WTC11 (cell line): ENCODE results near the gene WDR90. TPM values are rescaled to one million over a fixed set of nuclear protein-coding genes. Genes with fewer than 3 reads are reported as not detected.

Experiments
- ATAC-seq: fragments of 200-7000 bp; cut with Tn5 transposase; 2 replicates; pipeline ENCODE4 v1.10.0; 2021; ENCODE audit warnings: mild to moderate bottlenecking, moderate library complexity
- CTCF ChIA-PET: fragments of 300-600 bp; sonication (Branson Sonifier 250); formaldehyde crosslinking; loops from one replicate; lab custom pipeline; 2021; ENCODE audit warnings: antibody characterized with exemption; lab: Charles Lee
- POLR2A ChIA-PET: fragments of 350-600 bp; sonication (Branson Sonifier 250); formaldehyde crosslinking; loops from one replicate; lab custom pipeline; 2021; ENCODE audit warnings: antibody characterized with exemption; lab: Charles Lee
- DNase-seq: peaks from one replicate; pipeline ENCODE4 v3.0.0; 2021; ENCODE audit warnings: low spot score
- H3K27ac Mint-ChIP-seq: 2 replicates; pipeline ENCODE4 v1.8.0; 2021; ENCODE audit warnings: mixed read lengths
- H3K27me3 Mint-ChIP-seq: 2 replicates; pipeline ENCODE4 v1.8.0; 2021; ENCODE audit warnings: low read depth, mild to moderate bottlenecking, moderate library complexity, mixed read lengths
- H3K36me3 Mint-ChIP-seq: 2 replicates; pipeline ENCODE4 v1.8.0; 2021; ENCODE audit warnings: mixed read lengths
- H3K4me1 Mint-ChIP-seq: 2 replicates; pipeline ENCODE4 v1.8.0; 2022; ENCODE audit warnings: mixed read lengths
- H3K4me3 Mint-ChIP-seq: 2 replicates; pipeline ENCODE4 v1.8.0; 2021; ENCODE audit warnings: mild to moderate bottlenecking, moderate library complexity, mixed read lengths
- H3K9me3 Mint-ChIP-seq: 2 replicates; pipeline ENCODE4 v1.8.0; 2021; ENCODE audit warnings: mixed read lengths
- FOXP1 ChIP-seq: sonication (generic); formaldehyde crosslinking; IDR thresholded peaks from 2 replicates; pipeline ENCODE4 v1.8.0; 2022; ENCODE audit warnings: missing genetic modification reagents, mild to moderate bottlenecking, moderate library complexity, borderline replicate concordance
- GRHL2 ChIP-seq: fragments of 250-450 bp; sonication (Bioruptor Pico); IDR thresholded peaks from 2 replicates; pipeline ENCODE4 v1.8.0; 2022; ENCODE audit warnings: mild to moderate bottlenecking, moderate library complexity; ENCODE audit not compliant: insufficient replicate concordance, severe bottlenecking
- GTF2I ChIP-seq: fragments of 250-450 bp; sonication (Bioruptor Pico); conservative IDR thresholded peaks from 2 replicates; pipeline ENCODE4 v1.4.0; 2021; ENCODE audit warnings: mild to moderate bottlenecking
- IRF2 ChIP-seq: sonication (generic); formaldehyde crosslinking; IDR thresholded peaks from 2 replicates; pipeline ENCODE4 v1.8.0; 2022; ENCODE audit warnings: low read depth, missing genetic modification reagents, borderline replicate concordance
- NFATC4 ChIP-seq: fragments of 250-450 bp; sonication (Bioruptor Pico); IDR thresholded peaks from 2 replicates; pipeline ENCODE4 v1.9.0; 2021; ENCODE audit warnings: mild to moderate bottlenecking
- NFE2L1 ChIP-seq: sonication (generic); formaldehyde crosslinking; IDR thresholded peaks from 2 replicates; pipeline ENCODE4 v1.8.1; 2023; ENCODE audit warnings: missing genetic modification reagents
- ZNF232 ChIP-seq: sonication (generic); formaldehyde crosslinking; IDR thresholded peaks from 2 replicates; pipeline ENCODE4 v1.8.0; 2022; ENCODE audit warnings: mild to moderate bottlenecking, missing genetic modification reagents
- total RNA-seq: library from RNA; stranded (reverse); gene quantifications from 3 replicates; pipeline ENCODE4 v1.2.3, GENCODE V29; 2021
- TF ChIP-seq, protein P1 (sequence below): sonication (generic); formaldehyde crosslinking; IDR thresholded peaks from 2 replicates; pipeline ENCODE4 v1.8.1; 2023; ENCODE audit warnings: mild to moderate bottlenecking, missing genetic modification reagents
- TF ChIP-seq, protein P2 (sequence below): sonication (generic); formaldehyde crosslinking; IDR thresholded peaks from 2 replicates; pipeline ENCODE4 v1.8.0; 2023; ENCODE audit warnings: missing genetic modification reagents
- TF ChIP-seq, protein P3 (sequence below): fragments of 250-450 bp; sonication (Bioruptor Pico); IDR thresholded peaks from 2 replicates; pipeline ENCODE4 v1.9.0; 2021; ENCODE audit warnings: mild to moderate bottlenecking, borderline replicate concordance
- TF ChIP-seq, protein P4 (sequence below): sonication (generic); formaldehyde crosslinking; IDR thresholded peaks from 2 replicates; pipeline ENCODE4 v1.8.0; 2022; ENCODE audit warnings: mild to moderate bottlenecking, missing genetic modification reagents

Gene WDR90
- total RNA-seq, 1 experiment from 2014 or later, result 75.8 TPM

DNA sequence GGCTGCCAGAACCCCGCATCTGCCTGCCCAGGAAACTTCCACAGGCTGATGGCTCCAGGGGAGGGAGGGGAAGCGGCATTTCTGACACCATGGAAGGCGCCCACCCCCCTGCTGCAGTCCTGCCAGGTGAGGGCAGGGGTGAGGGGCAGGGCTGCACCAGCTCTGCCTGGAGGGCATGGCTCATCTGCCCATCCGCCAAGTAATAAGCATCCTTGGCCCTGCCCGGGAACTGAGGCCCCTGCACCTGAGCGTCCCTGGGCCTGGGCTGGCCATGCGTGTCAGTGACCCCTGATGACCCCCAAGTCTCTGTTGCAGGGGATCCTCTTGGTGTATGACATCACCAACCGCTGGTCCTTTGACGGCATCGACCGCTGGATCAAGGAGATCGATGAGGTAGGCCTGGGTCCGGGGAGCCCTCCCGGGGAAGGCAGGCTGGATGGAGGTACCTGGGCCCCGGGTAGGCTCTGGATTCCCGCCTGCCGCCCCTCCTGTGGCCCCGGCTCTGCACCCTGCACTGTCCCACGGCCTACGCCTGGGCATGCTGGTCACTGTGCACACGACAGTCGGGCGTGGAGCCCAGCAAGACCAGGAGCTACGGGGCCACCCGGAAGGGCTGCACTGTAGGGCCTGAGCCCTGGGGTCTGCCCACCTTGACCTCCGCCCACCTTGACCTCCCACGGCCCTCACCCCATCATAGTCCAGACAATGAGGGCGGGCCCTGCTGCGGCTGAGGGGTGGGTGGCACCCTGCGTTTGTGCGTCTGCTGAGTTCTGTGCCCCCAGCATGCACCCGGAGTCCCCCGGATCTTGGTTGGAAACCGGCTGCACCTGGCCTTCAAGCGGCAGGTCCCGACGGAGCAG, 23.8 kb upstream of the WDR90 start:
- H3K4me3 Mint-ChIP-seq, result no peak overlapping the region

DNA sequence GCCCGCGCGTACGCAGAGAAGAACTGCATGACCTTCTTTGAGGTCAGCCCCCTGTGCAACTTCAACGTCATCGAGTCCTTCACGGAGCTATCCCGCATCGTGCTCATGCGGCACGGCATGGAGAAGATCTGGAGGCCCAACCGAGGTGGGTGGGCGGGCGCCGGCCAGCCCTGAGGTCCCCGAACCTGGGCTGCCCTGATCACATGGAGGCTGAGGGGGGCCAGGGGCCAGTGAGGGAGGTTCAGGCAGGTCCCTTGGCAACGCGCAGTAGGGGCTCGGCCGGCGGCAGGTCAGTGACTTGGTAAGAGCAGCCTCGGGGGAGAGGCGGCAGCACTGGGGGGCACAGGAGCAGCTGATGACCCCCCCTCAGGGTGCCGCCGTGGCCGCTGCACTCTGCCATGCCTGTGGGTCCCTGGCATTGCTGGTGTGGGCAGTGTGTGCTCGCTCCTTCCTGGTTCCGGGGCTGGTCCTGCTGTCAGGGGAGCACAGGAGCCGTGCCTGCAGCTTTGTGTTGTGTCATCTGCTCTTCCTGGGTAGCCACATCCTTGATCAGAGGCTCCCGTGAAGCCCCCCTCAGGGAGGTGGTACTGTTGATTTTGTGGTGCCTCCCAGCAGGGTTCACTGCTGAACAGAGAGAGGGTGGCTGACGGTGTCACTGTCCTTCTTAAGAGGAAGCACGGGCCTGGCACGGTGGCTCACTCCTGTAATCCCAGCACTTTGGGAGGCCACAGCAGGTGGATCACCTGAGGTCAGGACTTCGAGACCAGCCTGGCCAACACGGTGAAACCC, 23.0 kb upstream of the WDR90 start:
- peak overlapping the region; percentile 65; the same call in 1 of the 2 replicates for H3K27ac Mint-ChIP-seq
- no peaks in the 10 kb centered on the region for H3K27me3 Mint-ChIP-seq
- ATAC-seq, result no peak
- no peaks in the 10 kb centered on the region for H3K9me3 Mint-ChIP-seq
- ChIA-PET POLR2A (no interaction called here), CTCF (no interaction called here)
- TF ChIP-seq NFE2L1 (CRISPR knock-in tag) (no peak), NFATC4 (CRISPR knock-in tag) (no peak), GRHL2 (CRISPR knock-in tag) (no peak)
- H3K4me3 Mint-ChIP-seq, result no peak overlapping the region
- H3K4me1 Mint-ChIP-seq, result peaks cover 42% of the 10 kb centered on the region
- H3K36me3 Mint-ChIP-seq, result peaks cover 3% of the 10 kb centered on the region; the same call in 1 of the 2 replicates
- DNase-seq, result no peak

More for the DNA sequence above, 23.8 kb upstream of the WDR90 start:
- CTCF ChIA-PET, result interaction anchor here (0.9 to 1.4 kb wide), 3 partner anchors 23 to 48 kb away, joined by 3 to 5 read pairs (median 3); no protein-coding TSS in a partner anchor
- ATAC-seq, result no peak
- TF ChIP-seq, protein P1, sequence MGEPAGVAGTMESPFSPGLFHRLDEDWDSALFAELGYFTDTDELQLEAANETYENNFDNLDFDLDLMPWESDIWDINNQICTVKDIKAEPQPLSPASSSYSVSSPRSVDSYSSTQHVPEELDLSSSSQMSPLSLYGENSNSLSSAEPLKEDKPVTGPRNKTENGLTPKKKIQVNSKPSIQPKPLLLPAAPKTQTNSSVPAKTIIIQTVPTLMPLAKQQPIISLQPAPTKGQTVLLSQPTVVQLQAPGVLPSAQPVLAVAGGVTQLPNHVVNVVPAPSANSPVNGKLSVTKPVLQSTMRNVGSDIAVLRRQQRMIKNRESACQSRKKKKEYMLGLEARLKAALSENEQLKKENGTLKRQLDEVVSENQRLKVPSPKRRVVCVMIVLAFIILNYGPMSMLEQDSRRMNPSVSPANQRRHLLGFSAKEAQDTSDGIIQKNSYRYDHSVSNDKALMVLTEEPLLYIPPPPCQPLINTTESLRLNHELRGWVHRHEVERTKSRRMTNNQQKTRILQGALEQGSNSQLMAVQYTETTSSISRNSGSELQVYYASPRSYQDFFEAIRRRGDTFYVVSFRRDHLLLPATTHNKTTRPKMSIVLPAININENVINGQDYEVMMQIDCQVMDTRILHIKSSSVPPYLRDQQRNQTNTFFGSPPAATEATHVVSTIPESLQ (CRISPR knock-in tag), result no peak
- TF ChIP-seq, all 79 proteins: peak for 0
- DNase-seq, result no peak
- peaks cover 3% of the 10 kb centered on the region; the same call in 1 of the 2 replicates for H3K36me3 Mint-ChIP-seq
- H3K4me1 Mint-ChIP-seq, result peaks cover 42% of the 10 kb centered on the region
- H3K9me3 Mint-ChIP-seq, result no peaks in the 10 kb centered on the region
- POLR2A ChIA-PET, result no interaction called here
- H3K27me3 Mint-ChIP-seq, result no peaks in the 10 kb centered on the region
- 0 out of 2 replicates have a peak overlapping the region, but pooled peaks have one; percentile 65 for H3K27ac Mint-ChIP-seq

DNA sequence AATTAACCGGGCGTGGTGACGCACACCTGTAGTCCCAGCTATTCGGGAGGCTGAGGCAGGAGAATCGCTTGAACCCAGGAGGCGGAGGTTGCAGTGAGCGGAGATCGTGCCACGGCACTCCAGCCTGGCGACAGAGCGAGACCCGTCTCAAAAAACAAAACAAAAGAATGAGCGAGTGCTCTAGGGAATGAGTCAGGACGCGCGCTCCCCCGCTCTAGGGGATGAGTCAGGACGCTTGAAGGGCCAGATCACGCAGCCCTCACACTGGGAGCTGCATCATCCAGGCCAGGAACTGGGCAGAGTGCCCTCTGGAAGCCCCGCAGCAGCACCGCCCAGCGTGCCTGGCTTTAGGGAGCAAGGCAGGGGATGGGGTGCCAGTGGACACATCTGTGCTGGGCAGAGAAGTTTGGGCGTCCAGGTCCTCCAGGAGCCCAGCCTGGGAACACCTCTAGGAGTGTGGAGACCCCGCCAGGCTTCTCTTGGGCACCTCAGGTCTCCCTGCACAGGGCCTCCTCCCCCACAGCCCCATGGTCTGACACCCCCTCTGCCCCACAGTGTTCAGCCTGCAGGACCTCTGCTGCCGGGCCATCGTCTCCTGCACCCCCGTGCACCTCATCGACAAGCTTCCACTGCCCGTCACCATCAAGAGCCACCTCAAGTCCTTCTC, 22.2 kb upstream of the WDR90 start:
- Mint-ChIP-seq H3K36me3 (peaks cover 3% of the 10 kb centered on the region; the same call in 1 of the 2 replicates), H3K27ac (no peak overlapping the region), H3K4me1 (peaks cover 37% of the 10 kb centered on the region), H3K27me3 (no peaks in the 10 kb centered on the region), H3K4me3 (no peak overlapping the region), H3K9me3 (no peaks in the 10 kb centered on the region)
- TF ChIP-seq, protein P2, sequence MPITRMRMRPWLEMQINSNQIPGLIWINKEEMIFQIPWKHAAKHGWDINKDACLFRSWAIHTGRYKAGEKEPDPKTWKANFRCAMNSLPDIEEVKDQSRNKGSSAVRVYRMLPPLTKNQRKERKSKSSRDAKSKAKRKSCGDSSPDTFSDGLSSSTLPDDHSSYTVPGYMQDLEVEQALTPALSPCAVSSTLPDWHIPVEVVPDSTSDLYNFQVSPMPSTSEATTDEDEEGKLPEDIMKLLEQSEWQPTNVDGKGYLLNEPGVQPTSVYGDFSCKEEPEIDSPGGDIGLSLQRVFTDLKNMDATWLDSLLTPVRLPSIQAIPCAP (CRISPR knock-in tag), result no peak
- TF ChIP-seq ZNF232 (CRISPR knock-in tag) (no peak), IRF2 (CRISPR knock-in tag) (no peak), GTF2I (CRISPR knock-in tag) (no peak), FOXP1 (no peak)
- TF ChIP-seq, protein P1 (CRISPR knock-in tag), result no peak
- TF ChIP-seq, protein P3, sequence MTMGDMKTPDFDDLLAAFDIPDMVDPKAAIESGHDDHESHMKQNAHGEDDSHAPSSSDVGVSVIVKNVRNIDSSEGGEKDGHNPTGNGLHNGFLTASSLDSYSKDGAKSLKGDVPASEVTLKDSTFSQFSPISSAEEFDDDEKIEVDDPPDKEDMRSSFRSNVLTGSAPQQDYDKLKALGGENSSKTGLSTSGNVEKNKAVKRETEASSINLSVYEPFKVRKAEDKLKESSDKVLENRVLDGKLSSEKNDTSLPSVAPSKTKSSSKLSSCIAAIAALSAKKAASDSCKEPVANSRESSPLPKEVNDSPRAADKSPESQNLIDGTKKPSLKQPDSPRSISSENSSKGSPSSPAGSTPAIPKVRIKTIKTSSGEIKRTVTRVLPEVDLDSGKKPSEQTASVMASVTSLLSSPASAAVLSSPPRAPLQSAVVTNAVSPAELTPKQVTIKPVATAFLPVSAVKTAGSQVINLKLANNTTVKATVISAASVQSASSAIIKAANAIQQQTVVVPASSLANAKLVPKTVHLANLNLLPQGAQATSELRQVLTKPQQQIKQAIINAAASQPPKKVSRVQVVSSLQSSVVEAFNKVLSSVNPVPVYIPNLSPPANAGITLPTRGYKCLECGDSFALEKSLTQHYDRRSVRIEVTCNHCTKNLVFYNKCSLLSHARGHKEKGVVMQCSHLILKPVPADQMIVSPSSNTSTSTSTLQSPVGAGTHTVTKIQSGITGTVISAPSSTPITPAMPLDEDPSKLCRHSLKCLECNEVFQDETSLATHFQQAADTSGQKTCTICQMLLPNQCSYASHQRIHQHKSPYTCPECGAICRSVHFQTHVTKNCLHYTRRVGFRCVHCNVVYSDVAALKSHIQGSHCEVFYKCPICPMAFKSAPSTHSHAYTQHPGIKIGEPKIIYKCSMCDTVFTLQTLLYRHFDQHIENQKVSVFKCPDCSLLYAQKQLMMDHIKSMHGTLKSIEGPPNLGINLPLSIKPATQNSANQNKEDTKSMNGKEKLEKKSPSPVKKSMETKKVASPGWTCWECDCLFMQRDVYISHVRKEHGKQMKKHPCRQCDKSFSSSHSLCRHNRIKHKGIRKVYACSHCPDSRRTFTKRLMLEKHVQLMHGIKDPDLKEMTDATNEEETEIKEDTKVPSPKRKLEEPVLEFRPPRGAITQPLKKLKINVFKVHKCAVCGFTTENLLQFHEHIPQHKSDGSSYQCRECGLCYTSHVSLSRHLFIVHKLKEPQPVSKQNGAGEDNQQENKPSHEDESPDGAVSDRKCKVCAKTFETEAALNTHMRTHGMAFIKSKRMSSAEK (CRISPR knock-in tag), result no peak
- TF ChIP-seq, protein P4, sequence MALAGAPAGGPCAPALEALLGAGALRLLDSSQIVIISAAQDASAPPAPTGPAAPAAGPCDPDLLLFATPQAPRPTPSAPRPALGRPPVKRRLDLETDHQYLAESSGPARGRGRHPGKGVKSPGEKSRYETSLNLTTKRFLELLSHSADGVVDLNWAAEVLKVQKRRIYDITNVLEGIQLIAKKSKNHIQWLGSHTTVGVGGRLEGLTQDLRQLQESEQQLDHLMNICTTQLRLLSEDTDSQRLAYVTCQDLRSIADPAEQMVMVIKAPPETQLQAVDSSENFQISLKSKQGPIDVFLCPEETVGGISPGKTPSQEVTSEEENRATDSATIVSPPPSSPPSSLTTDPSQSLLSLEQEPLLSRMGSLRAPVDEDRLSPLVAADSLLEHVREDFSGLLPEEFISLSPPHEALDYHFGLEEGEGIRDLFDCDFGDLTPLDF (CRISPR knock-in tag), result no peak
- ATAC-seq (no peak), DNase-seq (no peak)
- CTCF ChIA-PET, result interaction anchor here (2.2 kb wide), 1 partner anchor 22 kb away, joined by 8 read pairs; the partner anchor contains the start of gene WDR90
- POLR2A ChIA-PET, result no interaction called here
